ENCODE results near the gene TSNAXIP1. TPM values are rescaled to one million over a fixed set of nuclear protein-coding genes. Genes with fewer than 3 reads are reported as not detected.
A peak's percentile ranks its signal among the peaks of the same experiment; 100 is the strongest.

Gene TSNAXIP1
- total RNA-seq, 1 donor from 2014 or later = under 0.01 TPM

DNA sequence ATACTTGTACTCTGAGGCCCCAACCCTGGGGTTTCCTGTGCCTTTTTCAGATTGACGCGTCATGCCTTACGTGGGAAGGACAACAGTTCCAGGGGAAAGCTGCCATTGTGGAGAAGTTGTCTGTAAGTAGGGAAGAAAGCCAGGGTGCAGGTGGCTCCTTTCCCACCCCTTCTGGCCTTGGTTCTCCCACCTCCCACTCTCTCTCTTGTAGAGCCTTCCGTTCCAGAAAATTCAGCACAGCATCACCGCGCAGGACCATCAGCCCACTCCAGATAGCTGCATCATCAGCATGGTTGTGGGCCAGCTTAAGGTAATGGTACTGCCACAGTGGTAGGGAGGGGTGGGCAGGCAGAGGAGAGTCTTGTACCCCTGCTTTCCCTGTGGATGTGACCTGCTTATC lies 61.6 kb downstream of the TSNAXIP1 start:
- DNase-seq (ENCODE audit: low read depth) (no peak), FAIRE-seq (no peak)
- TF ChIP-seq, protein P1, sequence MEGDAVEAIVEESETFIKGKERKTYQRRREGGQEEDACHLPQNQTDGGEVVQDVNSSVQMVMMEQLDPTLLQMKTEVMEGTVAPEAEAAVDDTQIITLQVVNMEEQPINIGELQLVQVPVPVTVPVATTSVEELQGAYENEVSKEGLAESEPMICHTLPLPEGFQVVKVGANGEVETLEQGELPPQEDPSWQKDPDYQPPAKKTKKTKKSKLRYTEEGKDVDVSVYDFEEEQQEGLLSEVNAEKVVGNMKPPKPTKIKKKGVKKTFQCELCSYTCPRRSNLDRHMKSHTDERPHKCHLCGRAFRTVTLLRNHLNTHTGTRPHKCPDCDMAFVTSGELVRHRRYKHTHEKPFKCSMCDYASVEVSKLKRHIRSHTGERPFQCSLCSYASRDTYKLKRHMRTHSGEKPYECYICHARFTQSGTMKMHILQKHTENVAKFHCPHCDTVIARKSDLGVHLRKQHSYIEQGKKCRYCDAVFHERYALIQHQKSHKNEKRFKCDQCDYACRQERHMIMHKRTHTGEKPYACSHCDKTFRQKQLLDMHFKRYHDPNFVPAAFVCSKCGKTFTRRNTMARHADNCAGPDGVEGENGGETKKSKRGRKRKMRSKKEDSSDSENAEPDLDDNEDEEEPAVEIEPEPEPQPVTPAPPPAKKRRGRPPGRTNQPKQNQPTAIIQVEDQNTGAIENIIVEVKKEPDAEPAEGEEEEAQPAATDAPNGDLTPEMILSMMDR (IDR thresholded peaks at IDR 0.05; ENCODE audit: insufficient read depth, low read length, severe bottlenecking) = no peak
- Histone ChIP-seq H3K27me3 (ENCODE audit: control insufficient read depth, insufficient read depth, low read length) (no peaks in the 10 kb centered on the region), H3K36me3 (ENCODE audit: control insufficient read depth, insufficient read depth, low read length) (peaks cover 18% of the 10 kb centered on the region), H3K4me3 (ENCODE audit: low read depth, low read length) (no peak overlapping the region)

GRCh38 chr16:67869653-67870052 lies 63.0 kb downstream of the TSNAXIP1 start:
- Histone ChIP-seq H3K27me3 (ENCODE audit: control insufficient read depth, insufficient read depth, low read length) (no peaks in the 10 kb centered on the region), H3K36me3 (ENCODE audit: control insufficient read depth, insufficient read depth, low read length) (peaks cover 18% of the 10 kb centered on the region), H3K4me3 (ENCODE audit: low read depth, low read length) (no peak overlapping the region)
- TF ChIP-seq, protein P1 (IDR thresholded peaks at IDR 0.05; ENCODE audit: insufficient read depth, low read length, severe bottlenecking) = no peak
- FAIRE-seq (no peak), DNase-seq (ENCODE audit: low read depth) (no peak)

GRCh38 chr16:67871256-67871655 lies 64.6 kb downstream of the TSNAXIP1 start:
- Histone ChIP-seq H3K36me3 (ENCODE audit: control insufficient read depth, insufficient read depth, low read length) (peaks cover 17% of the 10 kb centered on the region), H3K4me3 (ENCODE audit: low read depth, low read length) (no peak overlapping the region), H3K27me3 (ENCODE audit: control insufficient read depth, insufficient read depth, low read length) (no peaks in the 10 kb centered on the region)
- TF ChIP-seq, protein P1 (IDR thresholded peaks at IDR 0.05; ENCODE audit: insufficient read depth, low read length, severe bottlenecking) = no peak
- no peak for FAIRE-seq
- DNase-seq (ENCODE audit: low read depth) = no peak

DNA sequence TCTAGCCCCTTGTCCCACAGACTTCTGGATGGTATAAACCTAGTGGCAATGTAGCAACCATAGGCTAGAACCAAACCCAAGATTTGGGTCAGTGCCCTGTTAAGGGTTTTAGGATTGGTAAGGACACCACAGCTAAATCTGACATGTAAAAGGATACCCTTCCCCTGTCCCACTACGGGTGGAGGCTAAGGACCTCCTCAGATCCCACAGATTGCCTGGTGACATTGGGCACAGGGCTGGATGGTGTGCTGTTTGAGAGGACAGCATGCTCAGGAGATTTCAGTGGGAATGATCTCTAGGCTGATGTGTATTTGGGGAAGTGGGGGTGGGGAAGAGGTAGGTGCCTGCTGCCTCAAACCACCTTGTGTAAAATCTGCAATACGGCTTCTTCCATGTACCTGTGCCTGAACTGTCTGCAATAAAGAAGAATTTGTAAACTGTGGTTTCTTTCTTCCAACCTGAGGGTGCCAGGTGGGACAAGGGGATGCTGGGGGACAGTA lies 65.5 kb downstream of the TSNAXIP1 start:
- FAIRE-seq (no peak), DNase-seq (ENCODE audit: low read depth) (no peak)
- H3K36me3 ChIP-seq (ENCODE audit: control insufficient read depth, insufficient read depth, low read length) = peaks cover 22% of the 10 kb centered on the region
- H3K27me3 ChIP-seq (ENCODE audit: control insufficient read depth, insufficient read depth, low read length) = no peaks in the 10 kb centered on the region
- TF ChIP-seq, protein P1 (IDR thresholded peaks at IDR 0.05; ENCODE audit: insufficient read depth, low read length, severe bottlenecking) = no peak
- no peak overlapping the region for H3K4me3 ChIP-seq (ENCODE audit: low read depth, low read length)

DNA sequence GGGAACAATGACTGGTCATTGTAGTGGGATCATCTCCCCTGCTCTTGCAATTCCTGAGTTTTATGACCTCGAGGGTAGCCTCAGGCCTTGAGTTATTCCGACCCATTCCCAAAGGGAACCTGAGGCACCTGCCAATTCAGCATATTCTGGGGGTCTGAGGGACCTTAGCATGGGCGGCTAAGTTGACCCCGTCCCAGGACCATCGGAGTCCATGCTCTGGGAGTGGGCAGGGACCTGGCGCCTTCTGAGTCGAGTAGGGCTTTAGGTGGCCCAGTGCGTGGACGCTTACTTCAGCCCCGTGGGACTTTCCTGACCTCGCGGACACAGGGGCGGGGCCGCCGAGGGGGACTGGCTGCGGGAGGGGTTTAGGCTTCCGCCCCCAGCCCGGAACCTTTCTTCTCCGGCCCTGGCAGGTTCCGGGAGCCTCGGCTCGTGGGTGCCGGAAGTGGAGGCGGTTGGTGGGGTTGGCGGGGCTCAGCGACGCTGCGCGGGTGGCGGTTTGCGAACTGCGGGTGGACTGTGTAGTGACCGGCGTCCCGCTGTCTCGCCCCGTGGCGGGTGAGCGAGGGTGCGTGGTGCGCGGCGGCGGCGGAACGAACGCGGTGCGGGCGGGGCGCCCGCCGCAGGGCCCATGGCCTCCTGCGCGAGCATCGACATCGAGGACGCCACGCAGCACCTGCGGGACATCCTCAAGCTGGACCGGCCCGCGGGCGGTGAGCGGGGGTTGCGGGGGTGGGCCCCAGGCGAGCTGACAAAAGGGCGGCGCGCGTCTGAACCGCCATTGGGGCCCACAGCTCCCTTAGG lies 66.1 kb downstream of the TSNAXIP1 start, which contains the start of gene EDC4:
Gene EDC4 (plus strand): TSS at position 422 of the 804 bp plus-strand sequence. CDS start 210 bp downstream, at position 632.
- H3K4me3 ChIP-seq (ENCODE audit: low read depth, low read length) = peak within 1 kb of the TSS; percentile 72
- DNase-seq (ENCODE audit: low read depth) (no peak), FAIRE-seq (no peak)
- TF ChIP-seq, protein P1 (IDR thresholded peaks at IDR 0.05; ENCODE audit: insufficient read depth, low read length, severe bottlenecking) = no peak
- peaks cover 24% of the 10 kb centered on the region for H3K36me3 ChIP-seq (ENCODE audit: control insufficient read depth, insufficient read depth, low read length)
- no peaks in the 10 kb centered on the region for H3K27me3 ChIP-seq (ENCODE audit: control insufficient read depth, insufficient read depth, low read length)

Measured in bronchial epithelial cell (primary cell).